ENCODE results near the gene NUFIP1.

GRCh38 chr13:44976949-44977583, 12.2 kb downstream of the NUFIP1 start:
- TF ChIP-seq, protein P1, sequence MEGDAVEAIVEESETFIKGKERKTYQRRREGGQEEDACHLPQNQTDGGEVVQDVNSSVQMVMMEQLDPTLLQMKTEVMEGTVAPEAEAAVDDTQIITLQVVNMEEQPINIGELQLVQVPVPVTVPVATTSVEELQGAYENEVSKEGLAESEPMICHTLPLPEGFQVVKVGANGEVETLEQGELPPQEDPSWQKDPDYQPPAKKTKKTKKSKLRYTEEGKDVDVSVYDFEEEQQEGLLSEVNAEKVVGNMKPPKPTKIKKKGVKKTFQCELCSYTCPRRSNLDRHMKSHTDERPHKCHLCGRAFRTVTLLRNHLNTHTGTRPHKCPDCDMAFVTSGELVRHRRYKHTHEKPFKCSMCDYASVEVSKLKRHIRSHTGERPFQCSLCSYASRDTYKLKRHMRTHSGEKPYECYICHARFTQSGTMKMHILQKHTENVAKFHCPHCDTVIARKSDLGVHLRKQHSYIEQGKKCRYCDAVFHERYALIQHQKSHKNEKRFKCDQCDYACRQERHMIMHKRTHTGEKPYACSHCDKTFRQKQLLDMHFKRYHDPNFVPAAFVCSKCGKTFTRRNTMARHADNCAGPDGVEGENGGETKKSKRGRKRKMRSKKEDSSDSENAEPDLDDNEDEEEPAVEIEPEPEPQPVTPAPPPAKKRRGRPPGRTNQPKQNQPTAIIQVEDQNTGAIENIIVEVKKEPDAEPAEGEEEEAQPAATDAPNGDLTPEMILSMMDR (IDR thresholded peaks at IDR 0.05; ENCODE audit: insufficient read depth, low read length): no peak
- TF ChIP-seq, protein P2, sequence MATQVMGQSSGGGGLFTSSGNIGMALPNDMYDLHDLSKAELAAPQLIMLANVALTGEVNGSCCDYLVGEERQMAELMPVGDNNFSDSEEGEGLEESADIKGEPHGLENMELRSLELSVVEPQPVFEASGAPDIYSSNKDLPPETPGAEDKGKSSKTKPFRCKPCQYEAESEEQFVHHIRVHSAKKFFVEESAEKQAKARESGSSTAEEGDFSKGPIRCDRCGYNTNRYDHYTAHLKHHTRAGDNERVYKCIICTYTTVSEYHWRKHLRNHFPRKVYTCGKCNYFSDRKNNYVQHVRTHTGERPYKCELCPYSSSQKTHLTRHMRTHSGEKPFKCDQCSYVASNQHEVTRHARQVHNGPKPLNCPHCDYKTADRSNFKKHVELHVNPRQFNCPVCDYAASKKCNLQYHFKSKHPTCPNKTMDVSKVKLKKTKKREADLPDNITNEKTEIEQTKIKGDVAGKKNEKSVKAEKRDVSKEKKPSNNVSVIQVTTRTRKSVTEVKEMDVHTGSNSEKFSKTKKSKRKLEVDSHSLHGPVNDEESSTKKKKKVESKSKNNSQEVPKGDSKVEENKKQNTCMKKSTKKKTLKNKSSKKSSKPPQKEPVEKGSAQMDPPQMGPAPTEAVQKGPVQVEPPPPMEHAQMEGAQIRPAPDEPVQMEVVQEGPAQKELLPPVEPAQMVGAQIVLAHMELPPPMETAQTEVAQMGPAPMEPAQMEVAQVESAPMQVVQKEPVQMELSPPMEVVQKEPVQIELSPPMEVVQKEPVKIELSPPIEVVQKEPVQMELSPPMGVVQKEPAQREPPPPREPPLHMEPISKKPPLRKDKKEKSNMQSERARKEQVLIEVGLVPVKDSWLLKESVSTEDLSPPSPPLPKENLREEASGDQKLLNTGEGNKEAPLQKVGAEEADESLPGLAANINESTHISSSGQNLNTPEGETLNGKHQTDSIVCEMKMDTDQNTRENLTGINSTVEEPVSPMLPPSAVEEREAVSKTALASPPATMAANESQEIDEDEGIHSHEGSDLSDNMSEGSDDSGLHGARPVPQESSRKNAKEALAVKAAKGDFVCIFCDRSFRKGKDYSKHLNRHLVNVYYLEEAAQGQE (IDR thresholded peaks at IDR 0.05; ENCODE audit: insufficient replicate concordance, low read depth): no peak
- TF ChIP-seq GABPA (IDR thresholded peaks at IDR 0.05; ENCODE audit: low read depth) (no peak), POLR2AphosphoS5 (IDR thresholded peaks at IDR 0.05; ENCODE audit: low read depth) (no peak)
